Keratinocyte (primary cell): Measurements from ENCODE around the gene LMNTD2. TPM values are rescaled to one million over a fixed set of nuclear protein-coding genes. Genes with fewer than 3 reads are reported as not detected.

Source experiments
- DNase-seq: peaks from one replicate; pipeline ENCODE4 v3.0.0-alpha.2; 2011; ENCODE audit warnings: low read depth, missing footprints, low spot score
- FAIRE-seq: peaks from 2 replicates; lab custom pipeline; 2011; peaks lifted over from hg19 to GRCh38; lab: Jason Lieb, UNC
- H2AFZ ChIP-seq: 2 replicates; pipeline ENCODE4 v1.6.0; 2012; ENCODE audit warnings: low read length, control low read depth, inconsistent platforms; ENCODE audit not compliant: control insufficient read depth
- H3K27ac ChIP-seq: 2 replicates; pipeline ENCODE4 v1.5.1; 2011; ENCODE audit warnings: low read length; ENCODE audit not compliant: control insufficient read depth, insufficient read depth
- H3K27me3 ChIP-seq: 3 replicates; pipeline ENCODE4 v1.6.0; 2011; ENCODE audit warnings: low read length; ENCODE audit not compliant: control insufficient read depth, insufficient read depth; ENCODE audit errors: extremely low read depth
- H3K36me3 ChIP-seq, 2 experiments: 2 replicates in 1 of 2; 3 replicates in 1 of 2; pipeline ENCODE4 v1.5.1; 2011; ENCODE audit warnings: low read length in 2 of 2, mild to moderate bottlenecking in 1 of 2; ENCODE audit not compliant: control insufficient read depth in 2 of 2, insufficient read depth in 2 of 2; ENCODE audit errors: extremely low read depth in 1 of 2
- H3K4me1 ChIP-seq: 3 replicates; pipeline ENCODE4 v1.5.1; 2011; ENCODE audit warnings: low read length; ENCODE audit not compliant: control insufficient read depth, insufficient read depth; ENCODE audit errors: extremely low read depth
- H3K4me2 ChIP-seq: 3 replicates; pipeline ENCODE4 v1.6.0; 2011; ENCODE audit warnings: low read depth, low read length; ENCODE audit not compliant: control insufficient read depth, insufficient read depth; ENCODE audit errors: extremely low read depth
- H3K4me3 ChIP-seq, 3 experiments: fragments of 200-600 bp in 1 of 3; sonication (generic) in 1 of 3; 2 replicates in 2 of 3; 3 replicates in 1 of 3; pipeline ENCODE4 v1.5.1; 2011 to 2016; ENCODE audit warnings: low read length in 3 of 3, mild to moderate bottlenecking in 3 of 3, control low read depth in 2 of 3, inconsistent platforms in 1 of 3, low read depth in 1 of 3, mixed read lengths in 1 of 3, mixed run types in 1 of 3, moderate library complexity in 1 of 3; ENCODE audit not compliant: control insufficient read depth in 2 of 3, insufficient read depth in 2 of 3; ENCODE audit errors: extremely low read depth in 1 of 3
- H3K79me2 ChIP-seq: 2 replicates; pipeline ENCODE4 v1.6.0; 2012; ENCODE audit warnings: low read length; ENCODE audit not compliant: control insufficient read depth, insufficient read depth
- H3K9ac ChIP-seq: 3 replicates; pipeline ENCODE4 v1.6.0; 2011; ENCODE audit warnings: low read length; ENCODE audit not compliant: control insufficient read depth, insufficient read depth; ENCODE audit errors: extremely low read depth
- H3K9me1 ChIP-seq: 3 replicates; pipeline ENCODE4 v1.6.0; 2011; ENCODE audit warnings: low read length; ENCODE audit not compliant: control insufficient read depth, insufficient read depth; ENCODE audit errors: extremely low read depth
- H3K9me3 ChIP-seq: 2 replicates; pipeline ENCODE4 v1.5.1; 2012; ENCODE audit warnings: low read depth, low read length; ENCODE audit not compliant: control insufficient read depth
- H4K20me1 ChIP-seq: 3 replicates; pipeline ENCODE4 v1.6.0; 2011; ENCODE audit warnings: low read length; ENCODE audit not compliant: control insufficient read depth, insufficient read depth; ENCODE audit errors: extremely low read depth
- EZH2 ChIP-seq: IDR thresholded peaks from one replicate; pipeline ENCODE4 v1.6.1; 2012; ENCODE audit warnings: inconsistent platforms, mild to moderate bottlenecking, low read length, moderate library complexity
- dilution Hi-C: fragments of 300-500 bp; cut with MboI; formaldehyde crosslinking; loops from one replicate; pipeline ENCODE4 v1.7.0; 2020; ENCODE audit warnings: low sequenced_read_pairs; ENCODE audit not compliant: extremely low pct_ligation_motif_present
- polyA plus RNA-seq, 5 experiments: library from polyadenylated mRNA; depleted of rRNA in 3 of 5; stranded (reverse) in 3 of 5; stranded (forward) in 1 of 5; unstranded in 1 of 5; fragments of >200 nt; gene quantifications; 1 replicate in 1 of 5; 2 replicates in 3 of 5; 3 replicates in 1 of 5; pipeline versions ENCODE4 v1.2.1 to v1.2.3, GENCODE V29; 2011 to 2012; ENCODE audit warnings: missing spikeins in 2 of 5, low read depth in 1 of 5, low replicate concordance in 1 of 5
- TF ChIP-seq, protein P1 (sequence below), 3 experiments: IDR thresholded peaks in 1 of 3; conservative IDR thresholded peaks in 1 of 3; optimal IDR thresholded peaks in 1 of 3; 2 replicates in 2 of 3; 3 replicates in 1 of 3; pipeline versions ENCODE3 to v1.5.1; 2011; ENCODE audit warnings: low read length in 3 of 3, mild to moderate bottlenecking in 3 of 3, moderate library complexity in 2 of 3, control low read depth in 1 of 3, inconsistent platforms in 1 of 3; ENCODE audit not compliant: insufficient read depth in 2 of 3; ENCODE audit errors: extremely low read depth in 1 of 3

Gene LMNTD2
- polyA plus RNA-seq, 1 donor (not counting 4 experiments of a cell fraction or from before 2014, with no cell fraction given): 1.2 TPM

- H3K4me2 ChIP-seq: no peak overlapping the region
- peaks cover 22% of the 10 kb centered on the region for H3K4me1 ChIP-seq
- H3K9ac ChIP-seq: no peak overlapping the region
- H2AFZ ChIP-seq: no peak overlapping the region
- TF ChIP-seq, protein P1, sequence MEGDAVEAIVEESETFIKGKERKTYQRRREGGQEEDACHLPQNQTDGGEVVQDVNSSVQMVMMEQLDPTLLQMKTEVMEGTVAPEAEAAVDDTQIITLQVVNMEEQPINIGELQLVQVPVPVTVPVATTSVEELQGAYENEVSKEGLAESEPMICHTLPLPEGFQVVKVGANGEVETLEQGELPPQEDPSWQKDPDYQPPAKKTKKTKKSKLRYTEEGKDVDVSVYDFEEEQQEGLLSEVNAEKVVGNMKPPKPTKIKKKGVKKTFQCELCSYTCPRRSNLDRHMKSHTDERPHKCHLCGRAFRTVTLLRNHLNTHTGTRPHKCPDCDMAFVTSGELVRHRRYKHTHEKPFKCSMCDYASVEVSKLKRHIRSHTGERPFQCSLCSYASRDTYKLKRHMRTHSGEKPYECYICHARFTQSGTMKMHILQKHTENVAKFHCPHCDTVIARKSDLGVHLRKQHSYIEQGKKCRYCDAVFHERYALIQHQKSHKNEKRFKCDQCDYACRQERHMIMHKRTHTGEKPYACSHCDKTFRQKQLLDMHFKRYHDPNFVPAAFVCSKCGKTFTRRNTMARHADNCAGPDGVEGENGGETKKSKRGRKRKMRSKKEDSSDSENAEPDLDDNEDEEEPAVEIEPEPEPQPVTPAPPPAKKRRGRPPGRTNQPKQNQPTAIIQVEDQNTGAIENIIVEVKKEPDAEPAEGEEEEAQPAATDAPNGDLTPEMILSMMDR (optimal IDR thresholded peaks at IDR 0.05 in 1 of 3, IDR thresholded peaks at IDR 0.05 in 1 of 3, conservative IDR thresholded peaks at IDR 0.05 in 1 of 3; ENCODE audit: extremely low read depth in 1 of 3, insufficient read depth in 2 of 3, low read length in 3 of 3): no peak
- TF ChIP-seq EZH2: no peak
- no peak overlapping the region for H3K27ac ChIP-seq
- H3K9me1 ChIP-seq: peaks cover 8% of the 10 kb centered on the region
- H3K79me2 ChIP-seq: peaks cover 88% of the 10 kb centered on the region
- no peaks in the 10 kb centered on the region for H3K9me3 ChIP-seq
- peaks cover 50% of the 10 kb centered on the region for H4K20me1 ChIP-seq
- FAIRE-seq (no peak), DNase-seq (no peak)
- no peaks in the 10 kb centered on the region for H3K27me3 ChIP-seq
- dilution Hi-C loops: no loop called here
- H3K4me3 ChIP-seq: no peak overlapping the region
- peaks cover 17 to 29% of the 10 kb centered on the region in 2 experiments for H3K36me3 ChIP-seq
Observed at GRCh38 chr11:581752-582151, 21.2 kb upstream of the LMNTD2 start.

DNA sequence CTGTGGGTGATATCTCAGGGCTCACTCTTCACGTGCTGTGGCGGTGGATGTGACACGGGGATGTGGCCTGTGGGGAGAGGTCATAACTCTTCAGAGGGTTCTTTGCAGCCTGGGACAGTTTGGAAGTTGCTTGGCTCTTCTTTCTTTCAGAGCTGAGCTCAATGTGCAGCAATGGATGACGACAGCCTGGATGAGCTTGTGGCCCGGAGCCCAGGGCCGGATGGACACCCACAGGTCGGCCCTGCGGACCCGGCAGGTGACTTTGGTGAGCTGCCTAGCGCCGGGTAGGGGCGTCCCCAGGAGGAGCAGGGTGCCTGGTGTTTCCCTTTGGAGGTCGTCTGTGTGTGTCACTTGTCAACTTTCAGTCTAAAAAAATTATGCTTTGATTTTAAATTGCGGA lies 20.8 kb upstream of the LMNTD2 start:
- Histone ChIP-seq H3K36me3 (peaks cover 13 to 25% of the 10 kb centered on the region in 2 experiments), H3K27ac (no peak overlapping the region), H3K4me2 (no peak overlapping the region), H3K27me3 (no peaks in the 10 kb centered on the region), H3K9ac (no peak overlapping the region), H3K9me3 (no peaks in the 10 kb centered on the region), H3K4me1 (peaks cover 22% of the 10 kb centered on the region), H2AFZ (no peak overlapping the region), H3K79me2 (peaks cover 85% of the 10 kb centered on the region), H4K20me1 (peaks cover 50% of the 10 kb centered on the region), H3K9me1 (peaks cover 8% of the 10 kb centered on the region), H3K4me3 (no peak overlapping the region)
- dilution Hi-C loops: no loop called here
- DNase-seq (no peak), FAIRE-seq (no peak)
- TF ChIP-seq, protein P1 (optimal IDR thresholded peaks at IDR 0.05 in 1 of 3, IDR thresholded peaks at IDR 0.05 in 1 of 3, conservative IDR thresholded peaks at IDR 0.05 in 1 of 3; ENCODE audit: extremely low read depth in 1 of 3, insufficient read depth in 2 of 3, low read length in 3 of 3): no peak
- TF ChIP-seq EZH2: no peak
